NCI-H2196 treated with DMSO at 0.1 percent for 48 hours (cell line): ENCODE results near the gene GRK1.

Experiments
- DNase-seq: peaks from one replicate; lab custom pipeline; 2025; ENCODE audit not compliant: unreplicated experiment; lab: John Stamatoyannopoulos, UW

Gene GRK1

GRCh38 chr13:113728571-113729054 is 61.6 kb downstream of the GRK1 start:
- DNase-seq, result no peak

DNA sequence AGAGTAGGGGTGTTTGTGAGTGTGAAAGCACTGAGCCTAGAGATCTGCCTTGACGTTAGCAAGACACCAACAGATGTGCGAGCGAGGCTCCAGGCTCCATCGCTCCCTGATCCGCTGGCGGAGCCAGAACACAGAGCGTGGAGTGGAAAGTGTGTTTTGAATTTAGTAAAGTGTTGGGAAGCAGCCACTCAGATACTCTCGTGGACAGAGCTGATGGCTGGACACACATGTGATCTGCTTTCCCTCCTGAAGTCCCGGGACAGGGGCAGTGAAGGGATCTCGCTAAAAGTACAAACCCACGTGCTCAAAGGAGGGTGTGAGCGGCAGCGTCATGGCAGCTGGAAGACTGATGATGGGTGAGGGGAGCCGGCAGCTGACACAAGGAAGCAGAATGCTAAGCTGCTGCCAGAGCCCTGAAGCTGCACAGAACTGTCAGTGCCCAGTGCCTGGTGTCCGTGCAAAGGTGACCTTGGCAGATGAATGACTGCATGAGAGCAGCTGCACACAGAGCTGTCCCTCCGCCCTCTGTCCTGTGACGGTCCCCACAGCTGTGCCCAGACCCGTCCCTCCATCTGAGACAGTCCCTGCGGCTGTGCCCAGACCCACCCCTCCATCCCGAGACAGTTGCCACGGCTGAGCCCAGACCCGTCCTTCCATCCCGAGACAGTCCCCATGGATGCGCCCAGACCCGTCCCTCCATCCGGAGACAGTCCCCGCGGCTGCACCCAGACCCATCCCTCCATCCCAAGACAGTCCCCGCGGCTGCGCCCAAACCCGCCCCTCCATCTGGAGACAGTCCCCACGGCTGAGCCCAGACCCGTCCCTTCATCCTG is 62.4 kb downstream of the GRK1 start:
- DNase-seq, result no peak

DNA sequence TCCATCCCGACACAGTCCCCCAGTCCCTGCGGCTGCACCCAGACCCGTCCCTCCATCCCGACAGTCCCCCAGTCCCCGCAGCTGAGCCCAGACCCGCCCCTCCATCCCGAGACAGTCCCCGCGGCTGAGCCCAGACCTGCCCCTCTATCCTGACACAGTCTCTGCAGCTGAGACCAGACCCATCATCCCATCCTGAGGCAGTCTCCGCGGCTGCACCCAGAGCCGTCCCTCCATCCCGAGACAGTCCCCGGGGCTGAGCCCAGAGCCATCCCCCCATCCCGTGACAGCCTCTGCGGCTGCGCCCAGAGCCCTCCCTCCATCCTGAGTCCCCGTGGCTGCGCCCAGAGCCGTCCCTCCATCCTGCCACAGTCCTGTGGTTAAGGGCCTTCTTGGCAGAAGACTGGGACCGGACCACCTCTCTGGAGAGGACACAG is 63.3 kb downstream of the GRK1 start:
- DNase-seq, result no peak

- no peak for DNase-seq
These were observed 63.8 kb downstream of the GRK1 start for GRCh38 chr13:113730831-113731191.

DNA sequence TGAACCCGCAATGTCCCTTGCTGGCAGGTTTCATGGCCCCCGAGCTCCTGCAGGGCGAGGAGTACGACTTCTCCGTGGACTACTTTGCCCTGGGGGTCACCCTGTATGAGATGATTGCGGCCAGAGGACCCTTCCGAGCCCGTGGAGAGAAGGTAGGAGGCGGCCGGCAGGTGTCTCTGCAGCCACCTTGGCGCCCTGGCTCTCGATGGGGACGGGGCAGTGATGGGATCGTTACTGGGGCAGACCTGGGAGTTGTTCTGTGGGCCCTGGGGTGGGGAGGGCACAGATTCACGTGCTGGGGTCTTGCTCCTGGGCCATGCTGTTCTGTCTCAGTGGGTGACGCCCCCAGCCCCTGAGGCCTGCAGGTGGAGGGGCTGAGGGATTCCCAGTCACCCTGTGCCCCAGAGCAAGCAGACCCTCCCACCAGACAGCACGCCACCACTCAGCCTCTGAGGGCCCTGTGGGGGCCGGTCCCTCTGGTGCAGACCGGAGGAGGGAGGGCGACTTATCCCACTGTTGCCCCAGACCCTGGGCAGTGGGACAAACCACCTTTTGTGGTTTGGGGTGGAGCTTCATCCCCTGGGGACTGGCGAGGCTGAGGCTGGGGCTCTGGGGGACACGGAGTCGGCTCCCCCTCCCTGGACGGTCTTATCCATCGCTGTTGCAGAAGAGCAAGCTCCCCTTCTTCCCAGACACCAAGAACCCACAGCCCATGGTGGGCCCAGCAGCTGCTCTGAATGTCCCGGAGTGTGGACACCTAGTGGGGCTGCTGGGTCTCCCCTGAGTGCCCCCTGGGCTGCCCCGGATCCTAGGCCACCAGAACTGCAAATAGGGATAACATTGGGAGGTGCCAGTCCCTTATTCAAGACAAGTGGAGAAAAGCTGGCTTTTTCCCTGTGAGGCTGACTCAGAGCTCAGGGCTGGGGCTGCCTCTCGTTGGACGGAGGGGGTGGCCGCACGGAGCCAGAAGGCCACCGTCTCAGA is 64.5 kb downstream of the GRK1 start:
- no peak for DNase-seq

- DNase-seq, result no peak
These were observed 65.3 kb downstream of the GRK1 start for GRCh38 chr13:113732176-113732960.

DNA sequence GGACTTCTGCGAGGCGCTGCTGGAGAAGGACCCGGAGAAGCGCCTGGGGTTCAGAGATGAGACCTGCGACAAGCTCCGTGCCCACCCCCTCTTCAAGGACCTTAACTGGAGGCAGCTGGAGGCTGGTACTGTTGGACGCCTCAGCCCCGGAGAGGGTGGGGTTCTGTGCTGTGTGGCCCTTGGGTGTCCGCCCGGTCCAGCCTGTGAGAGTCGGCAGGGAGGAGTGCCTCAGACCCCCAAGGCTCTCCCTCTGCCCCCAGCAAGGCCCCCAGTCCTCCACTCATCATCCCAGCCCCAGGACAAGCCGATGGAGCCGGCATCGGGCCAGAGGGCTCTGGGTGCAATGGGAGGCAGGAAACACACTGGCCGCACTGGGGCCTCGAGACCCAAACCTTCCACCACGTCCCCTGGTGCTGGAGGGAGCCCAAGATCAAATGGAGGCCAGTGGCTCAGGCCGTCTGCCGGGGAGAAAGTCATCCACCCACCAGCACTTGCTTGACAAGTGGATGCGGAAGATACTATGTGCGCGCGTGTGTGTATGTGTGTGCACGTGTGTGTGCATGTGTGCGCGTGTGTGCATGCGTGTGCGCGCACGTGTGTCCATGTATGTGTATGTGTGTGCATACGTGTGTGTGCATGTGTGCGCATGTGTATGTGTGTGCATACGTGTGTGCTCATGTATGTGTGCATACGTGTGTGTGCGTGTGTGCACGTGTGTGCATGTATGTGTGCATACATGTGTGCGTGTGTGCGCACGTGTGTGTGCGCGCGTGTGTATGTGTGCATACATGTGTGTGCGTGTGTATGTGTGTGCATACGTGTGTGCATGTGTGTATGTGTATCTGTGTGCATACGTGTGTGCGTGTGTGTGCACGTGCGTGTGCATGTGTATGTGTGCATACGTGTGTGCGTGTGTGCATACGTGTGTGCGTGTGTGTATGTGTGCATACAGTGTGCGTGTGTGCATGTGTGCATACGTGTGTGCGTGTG is 66.2 kb downstream of the GRK1 start:
- no peak for DNase-seq

DNA sequence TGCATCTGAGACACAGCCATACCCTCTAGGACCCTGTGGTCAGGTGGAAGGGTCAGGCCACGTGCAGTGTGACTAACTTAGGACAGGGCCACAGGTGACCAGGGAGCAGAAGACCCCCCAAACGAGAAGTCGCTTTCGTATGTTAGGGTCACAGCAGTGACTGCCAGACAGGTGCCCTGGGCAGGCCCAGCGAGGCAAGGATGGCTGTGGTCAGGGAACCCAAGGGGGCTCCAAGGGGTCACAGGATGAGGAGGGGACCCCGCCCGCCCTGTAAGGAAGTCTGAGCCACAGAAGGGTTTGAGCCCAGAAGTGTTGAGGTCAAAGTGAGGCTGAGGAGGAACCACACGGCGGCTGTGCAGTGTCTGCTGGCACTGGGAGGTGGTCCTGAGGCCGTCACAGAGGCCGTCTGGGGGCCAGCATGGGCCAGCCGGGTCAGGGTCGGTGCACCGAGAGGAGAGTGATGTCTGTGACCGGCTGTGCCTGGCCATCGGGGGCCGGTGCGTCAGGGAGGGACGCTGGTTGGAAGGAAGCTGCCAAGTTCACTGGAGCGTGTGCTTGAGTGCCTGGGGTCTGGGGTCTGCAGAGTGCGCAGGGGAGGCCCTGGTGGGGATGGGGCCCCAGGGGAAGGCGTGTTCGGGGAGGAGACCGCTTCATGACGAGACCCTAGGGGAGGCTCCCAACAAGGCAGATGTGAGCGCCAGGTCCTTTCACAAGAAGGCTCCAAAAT is 67.2 kb downstream of the GRK1 start:
- DNase-seq, result no peak

GRCh38 chr13:113734826-113735125 is 67.8 kb downstream of the GRK1 start:
- no peak for DNase-seq

DNA sequence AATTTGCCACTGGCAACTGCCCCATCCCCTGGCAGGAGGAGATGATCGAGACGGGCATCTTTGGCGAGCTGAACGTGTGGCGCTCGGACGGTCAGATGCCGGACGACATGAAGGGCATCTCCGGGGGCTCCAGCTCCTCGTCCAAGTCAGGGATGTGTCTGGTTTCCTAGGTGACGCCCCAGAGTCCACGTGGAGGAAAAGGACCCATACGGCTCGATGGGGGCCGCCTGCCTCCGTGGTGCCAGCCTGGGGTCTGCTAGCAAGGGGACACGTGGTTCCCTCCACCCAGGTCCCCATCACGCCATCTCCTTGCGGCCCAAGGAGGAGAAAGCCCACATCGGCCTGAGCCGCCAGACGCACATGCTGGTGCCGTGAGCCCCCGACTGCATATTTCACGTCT is 68.2 kb downstream of the GRK1 start:
- no peak for DNase-seq

GRCh38 chr13:113735750-113736149 is 68.7 kb downstream of the GRK1 start:
- DNase-seq, result no peak

DNA sequence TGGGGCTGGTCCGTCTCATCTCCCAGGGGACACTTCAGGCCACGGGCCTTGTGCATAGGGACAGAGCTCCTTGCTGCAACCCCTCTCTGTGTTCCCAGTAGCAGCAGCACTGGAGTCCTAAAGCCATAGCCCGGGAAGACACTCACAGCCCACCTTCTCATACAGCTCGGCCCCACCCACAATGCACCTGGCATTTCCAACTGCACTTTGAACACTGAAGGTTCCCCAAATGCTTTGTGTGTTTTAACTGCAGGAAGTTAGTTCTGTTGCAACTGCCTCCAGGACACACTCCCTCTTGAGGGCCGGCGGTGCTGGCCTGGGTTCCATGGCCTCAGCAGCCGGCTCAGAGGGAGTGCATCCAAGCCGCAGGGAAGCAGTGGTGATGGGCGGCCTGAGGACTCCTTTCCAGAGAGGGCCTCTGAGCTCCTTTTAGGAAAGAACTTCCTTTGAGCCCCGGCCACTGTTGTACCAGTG is 69.3 kb downstream of the GRK1 start:
- no peak for DNase-seq

GRCh38 chr13:113737803-113738202 is 70.8 kb downstream of the GRK1 start:
- DNase-seq, result no peak

DNA sequence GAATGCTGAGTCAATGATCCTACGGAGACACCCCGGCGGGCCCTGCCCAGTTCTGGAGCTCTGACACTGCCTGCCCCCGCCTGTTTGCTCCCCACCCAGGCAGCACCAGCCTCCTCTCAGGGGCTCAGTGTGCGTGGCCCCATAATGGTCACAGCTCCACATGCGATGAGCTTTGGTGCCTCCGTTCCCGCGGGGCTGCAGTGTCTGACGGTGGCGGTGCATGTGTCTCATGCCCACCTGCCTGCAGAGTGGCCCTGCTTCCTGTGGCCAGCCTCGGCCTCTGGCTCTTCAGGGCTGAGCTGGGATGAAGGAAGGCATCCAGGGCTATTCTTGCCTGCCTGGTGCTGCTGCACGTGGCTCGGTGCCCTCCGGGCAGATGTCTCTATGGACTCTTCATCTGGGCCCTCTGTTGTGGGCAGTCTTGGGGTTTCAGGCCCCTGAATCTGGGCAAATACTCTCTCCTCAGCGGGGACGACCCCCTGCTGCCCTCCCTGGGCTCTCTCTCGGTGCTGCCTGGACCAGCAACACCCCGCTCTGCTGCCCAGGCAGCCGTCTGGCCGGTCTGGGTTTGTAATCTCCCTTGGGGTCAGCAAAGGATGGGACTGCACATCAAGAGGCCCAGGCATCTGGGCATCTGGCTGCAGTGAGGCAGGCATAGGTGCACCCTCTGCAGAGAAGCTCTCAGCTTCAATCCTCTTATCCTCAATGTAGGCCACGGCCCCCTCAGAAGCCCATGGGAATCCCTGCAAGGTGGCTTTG is 72.7 kb downstream of the GRK1 start:
- no peak for DNase-seq

- no peak for DNase-seq
These were observed 73.2 kb downstream of the GRK1 start for GRCh38 chr13:113740286-113740556.

DNA sequence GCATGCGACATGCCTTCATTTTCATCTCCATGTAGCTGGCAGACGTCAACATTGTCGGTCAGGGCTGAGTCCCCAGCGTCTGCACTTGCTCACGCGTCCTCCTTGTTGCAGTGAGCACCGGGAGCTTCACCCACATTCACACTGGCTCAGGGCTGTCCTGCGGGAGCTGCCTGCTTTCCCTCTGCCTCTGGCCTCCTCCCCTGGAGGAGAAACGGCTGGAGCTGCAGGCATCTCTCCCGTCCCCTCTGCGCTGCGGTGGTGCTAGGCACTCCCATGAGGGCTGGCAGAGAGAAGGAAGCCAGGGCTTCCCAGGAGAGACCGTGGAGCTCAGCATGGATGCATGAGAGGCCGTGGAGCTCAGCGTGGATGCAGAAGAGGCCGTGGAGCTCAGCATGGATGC is 73.6 kb downstream of the GRK1 start:
- DNase-seq, result no peak

DNA sequence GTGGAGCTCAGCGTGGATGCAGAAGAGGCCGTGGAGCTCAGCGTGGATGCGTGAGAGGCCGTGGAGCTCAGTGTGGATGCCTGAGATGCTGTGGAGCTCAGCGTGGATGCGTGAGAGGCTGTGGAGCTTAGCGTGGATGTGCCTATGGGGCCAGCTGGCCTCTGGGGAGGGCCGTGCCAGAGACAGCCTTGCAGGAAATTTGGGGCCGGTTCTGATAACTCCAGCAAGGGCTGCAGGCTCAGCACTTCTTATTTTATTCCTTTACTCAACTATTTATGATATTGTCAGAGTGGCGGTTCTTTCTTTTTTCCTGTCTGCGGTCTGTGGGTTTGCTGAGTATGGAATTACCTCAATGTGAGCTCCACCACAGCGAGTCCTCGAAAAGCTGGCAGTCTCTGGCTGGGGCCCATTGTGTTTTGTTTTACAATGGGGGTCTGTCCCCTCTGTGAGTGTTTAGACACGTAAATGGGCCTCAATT is 74.2 kb downstream of the GRK1 start:
- DNase-seq, result no peak

- DNase-seq, result no peak
These were observed 75.0 kb downstream of the GRK1 start for GRCh38 chr13:113742000-113742441.
